HFF-Myc (cell line): ENCODE measurements around the gene PPP1R15B.

Experiments used
- DNase-seq: peaks from one replicate; pipeline ENCODE4 v3.0.0-alpha.2; 2011; ENCODE audit warnings: low read depth; ENCODE audit errors: extremely low read depth
- H3K4me3 ChIP-seq: replicated peaks from 2 replicates; pipeline ENCODE4 v1.5.1; 2011; ENCODE audit warnings: low read depth, mild to moderate bottlenecking, control low read depth, low read length
- CTCF ChIP-seq: IDR thresholded peaks from 2 replicates; pipeline ENCODE4 v1.5.1; 2012; ENCODE audit warnings: mild to moderate bottlenecking, low read depth, low read length, control low read depth; ENCODE audit errors: missing control alignments

PPP1R15B gene

GRCh38 chr1:204437796-204438570 is 26.4 kb upstream of the PPP1R15B start:
- DNase-seq: no peak
- TF ChIP-seq CTCF: no peak
- H3K4me3 ChIP-seq: no peak overlapping the region

- no peak overlapping the region for H3K4me3 ChIP-seq
- TF ChIP-seq CTCF: no peak
- DNase-seq: no peak
Observed at GRCh38 chr1:204435872-204436271, 24.3 kb upstream of the PPP1R15B start.

- no peak overlapping the region for H3K4me3 ChIP-seq
- TF ChIP-seq CTCF: no peak
- no peak for DNase-seq
Observed at GRCh38 chr1:204435381-204435831, 23.8 kb upstream of the PPP1R15B start.

GRCh38 chr1:204434116-204434755 is 22.6 kb upstream of the PPP1R15B start:
- H3K4me3 ChIP-seq: no peak overlapping the region
- no peak for DNase-seq
- no peak for TF ChIP-seq CTCF

- DNase-seq: no peak
- H3K4me3 ChIP-seq: no peak overlapping the region
- no peak for TF ChIP-seq CTCF
Observed at GRCh38 chr1:204432708-204433107, 21.1 kb upstream of the PPP1R15B start.

GRCh38 chr1:204431310-204432184 is 19.9 kb upstream of the PPP1R15B start:
- no peak overlapping the region for H3K4me3 ChIP-seq
- peak; percentile 96 for TF ChIP-seq CTCF
- no peak for DNase-seq
